Stimulated activated naive B cell treated with anti-CD40 and anti-IgM and Interleukin-4, amounts not matched to agents 10 μg/mL and 1 μg/mL and 100 μg/mL, for 72 hours (primary cell): ENCODE results near the gene GRID2.

Experiments used
- ATAC-seq, 2 donors: fragments of 150-1000 bp; cut with Tn5 transposase; replicated peaks; 2 replicates each; pipeline ENCODE4 v1.10.0; 2021; ENCODE audit warnings: moderate library complexity in 1 of 2
- DNase-seq: peaks from one replicate; pipeline ENCODE4 v3.0.0; 2021
- H3K27ac Mint-ChIP-seq: one replicate; pipeline ENCODE4 v1.8.0; 2022; ENCODE audit warnings: mild to moderate bottlenecking, mixed read lengths
- H3K27me3 Mint-ChIP-seq, 2 donors: one replicate each; pipeline ENCODE4 v1.8.0; 2022; ENCODE audit warnings: mixed read lengths in 2 of 2
- H3K36me3 Mint-ChIP-seq, 2 donors: one replicate each; pipeline ENCODE4 v1.8.0; 2022; ENCODE audit warnings: mixed read lengths in 2 of 2, mild to moderate bottlenecking in 1 of 2
- H3K4me1 Mint-ChIP-seq, 2 donors: one replicate each; pipeline ENCODE4 v1.8.0; 2022; ENCODE audit warnings: mixed read lengths in 2 of 2, mild to moderate bottlenecking in 1 of 2
- H3K4me3 Mint-ChIP-seq, 2 donors: one replicate each; pipeline ENCODE4 v1.8.0; 2022; ENCODE audit warnings: mild to moderate bottlenecking in 2 of 2, mixed read lengths in 2 of 2, moderate library complexity in 1 of 2
- H3K9me3 Mint-ChIP-seq, 2 donors: one replicate each; pipeline ENCODE4 v1.8.0; 2022; ENCODE audit warnings: mixed read lengths in 2 of 2, mild to moderate bottlenecking in 1 of 2

Gene GRID2

DNA sequence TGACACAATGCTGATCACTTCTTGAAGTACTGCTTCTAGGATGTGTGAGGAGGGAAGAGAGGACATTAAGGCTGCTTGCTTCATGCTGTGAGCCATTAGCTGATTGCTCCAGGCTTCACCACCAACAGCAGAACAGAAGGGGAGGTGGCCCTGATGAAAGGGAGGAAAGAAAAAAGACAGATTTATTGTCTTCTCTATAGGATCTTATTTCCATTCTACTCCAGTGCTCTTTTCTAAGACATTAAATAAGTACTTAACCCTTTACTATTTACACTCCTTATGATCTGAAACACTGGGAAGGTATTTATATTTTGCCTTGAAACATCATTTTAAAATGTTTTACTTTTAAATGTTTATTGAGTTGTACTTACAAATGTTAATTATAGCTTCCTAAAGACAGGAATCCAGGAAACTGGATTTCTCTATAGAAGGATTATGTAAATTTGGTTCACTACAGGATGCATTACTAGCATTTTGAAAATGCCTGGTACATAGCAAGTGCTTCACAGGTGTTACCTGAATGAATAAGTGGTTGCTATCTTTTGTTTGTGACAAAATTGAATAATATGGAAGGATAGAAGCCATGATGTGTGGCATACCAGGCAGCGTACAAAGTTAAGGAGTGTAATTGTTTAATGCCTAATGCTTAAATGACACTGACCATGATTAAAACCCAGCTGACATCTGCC lies 843.9 kb downstream of the GRID2 start:
- no peaks in the 10 kb centered on the region for H3K4me1 Mint-ChIP-seq
- no peaks in the 10 kb centered on the region for H3K36me3 Mint-ChIP-seq
- DNase-seq, result no peak
- no peak for ATAC-seq
- H3K4me3 Mint-ChIP-seq, result no peak overlapping the region
- no peaks in the 10 kb centered on the region for H3K27me3 Mint-ChIP-seq
- no peaks in the 10 kb centered on the region for H3K9me3 Mint-ChIP-seq
- H3K27ac Mint-ChIP-seq, result peak overlapping the region; percentile 75

DNA sequence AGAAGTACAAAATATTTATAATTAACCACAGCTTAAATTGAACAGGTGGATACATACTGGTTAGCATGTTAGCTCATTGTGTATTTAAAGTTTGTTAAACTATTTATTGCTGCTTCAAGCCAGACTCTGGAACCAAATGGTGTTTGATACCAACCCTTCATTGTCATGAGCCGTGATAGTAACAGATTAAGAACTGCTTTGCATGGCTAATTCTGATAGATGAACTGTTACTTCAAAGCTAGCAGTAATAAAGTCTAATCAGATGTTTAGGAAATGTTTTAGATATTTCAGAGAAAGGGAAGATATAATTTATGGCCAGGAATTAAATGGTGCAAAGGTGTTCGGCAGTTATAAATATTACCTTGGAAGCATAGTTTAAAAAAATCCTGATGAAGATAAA lies 848.7 kb downstream of the GRID2 start:
- Mint-ChIP-seq H3K9me3 (no peaks in the 10 kb centered on the region), H3K27me3 (no peaks in the 10 kb centered on the region), H3K4me3 (no peak overlapping the region), H3K4me1 (no peaks in the 10 kb centered on the region), H3K27ac (no peak overlapping the region), H3K36me3 (no peaks in the 10 kb centered on the region)
- no peak for ATAC-seq
- DNase-seq, result no peak

DNA sequence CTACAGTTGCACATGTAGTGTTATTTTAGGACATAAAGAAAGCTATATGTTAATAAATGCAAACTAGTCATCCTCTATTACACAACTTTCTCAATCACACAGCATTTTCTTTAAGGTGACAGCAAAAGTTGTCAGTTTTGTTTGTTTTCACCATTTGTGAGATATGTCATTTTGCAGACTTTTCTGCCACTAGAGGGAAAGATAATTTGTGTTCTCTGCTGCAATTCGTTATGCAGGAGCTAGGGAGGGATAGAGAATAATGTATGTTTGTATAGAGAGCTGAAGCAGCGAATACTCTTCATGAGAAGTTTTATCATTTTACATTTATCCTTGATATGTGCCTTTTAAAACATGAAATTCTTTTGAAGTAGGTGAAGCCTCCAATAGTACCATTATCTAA lies 854.2 kb downstream of the GRID2 start:
- DNase-seq (no peak), ATAC-seq (no peak)
- Mint-ChIP-seq H3K27me3 (no peaks in the 10 kb centered on the region), H3K9me3 (no peaks in the 10 kb centered on the region), H3K4me3 (no peak overlapping the region), H3K36me3 (no peaks in the 10 kb centered on the region), H3K4me1 (no peaks in the 10 kb centered on the region), H3K27ac (no peak overlapping the region)

DNA sequence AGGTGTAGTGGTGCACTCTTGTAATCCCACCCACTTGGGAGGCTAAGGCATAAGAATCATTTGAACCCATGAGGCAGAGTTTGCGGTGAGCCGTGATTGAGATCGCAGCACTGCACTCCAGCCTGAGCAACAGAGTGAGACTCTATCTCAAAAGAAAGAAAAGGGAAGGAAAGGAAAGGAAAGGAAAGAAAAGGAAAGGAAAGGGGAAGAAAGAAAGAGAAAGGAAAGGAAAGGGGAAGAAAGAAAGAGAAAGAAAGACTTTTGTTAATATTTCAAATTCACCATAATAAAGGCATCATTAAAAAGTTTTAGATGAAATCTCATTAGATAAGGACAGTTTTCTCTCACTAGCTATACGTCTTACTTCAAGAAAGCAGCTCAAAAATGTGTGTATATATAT lies 864.3 kb downstream of the GRID2 start:
- no peaks in the 10 kb centered on the region for H3K36me3 Mint-ChIP-seq
- DNase-seq, result no peak
- no peak overlapping the region for H3K27ac Mint-ChIP-seq
- ATAC-seq, result no peak
- H3K4me1 Mint-ChIP-seq, result no peaks in the 10 kb centered on the region
- peaks cover 1 to 6% of the 10 kb centered on the region in 2 donors for H3K9me3 Mint-ChIP-seq
- H3K4me3 Mint-ChIP-seq, result no peak overlapping the region
- no peaks in the 10 kb centered on the region for H3K27me3 Mint-ChIP-seq

DNA sequence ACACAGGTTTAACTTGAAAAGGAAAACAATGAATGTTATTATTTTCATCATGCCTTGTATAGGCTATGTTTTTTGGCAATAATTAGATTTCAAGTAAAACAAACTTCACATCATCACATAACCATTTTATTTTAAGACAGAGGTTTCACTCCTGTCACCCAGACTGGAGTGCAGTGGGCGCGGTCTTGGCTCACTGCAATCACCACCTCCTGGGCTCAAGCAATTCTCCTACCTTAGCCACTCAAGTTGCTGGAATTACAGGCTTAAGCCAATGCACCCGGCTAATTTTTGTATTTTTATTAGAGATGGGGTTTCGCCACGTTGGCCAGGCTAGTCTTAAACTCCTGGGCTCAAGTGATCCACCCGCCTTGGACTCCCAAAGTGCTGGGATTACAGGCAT lies 866.2 kb downstream of the GRID2 start:
- Mint-ChIP-seq H3K9me3 (peaks cover 3 to 6% of the 10 kb centered on the region in 2 donors), H3K4me3 (no peak overlapping the region), H3K36me3 (no peaks in the 10 kb centered on the region), H3K27me3 (no peaks in the 10 kb centered on the region), H3K4me1 (no peaks in the 10 kb centered on the region), H3K27ac (no peak overlapping the region)
- no peak for DNase-seq
- no peak for ATAC-seq

DNA sequence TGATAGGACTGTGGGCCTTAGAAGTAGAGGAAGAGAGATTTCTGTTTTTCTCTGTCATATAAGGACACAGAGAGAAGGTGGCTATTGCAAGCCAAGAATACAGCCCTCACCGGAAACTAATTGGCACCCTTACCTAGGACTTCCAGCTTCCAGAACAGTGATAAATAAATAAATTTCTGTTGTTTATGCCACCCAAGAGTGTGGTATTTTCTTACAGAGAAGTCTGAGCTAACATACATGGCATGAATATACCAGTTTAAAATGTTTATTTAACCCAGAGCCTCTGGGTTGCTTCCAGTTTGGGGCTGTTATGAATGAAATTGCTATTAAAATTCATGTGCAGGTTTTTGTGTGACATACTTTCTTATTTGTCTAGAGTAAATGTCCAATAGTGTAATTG lies 870.8 kb downstream of the GRID2 start:
- Mint-ChIP-seq H3K4me1 (no peaks in the 10 kb centered on the region), H3K9me3 (peaks cover 3 to 6% of the 10 kb centered on the region in 2 donors), H3K4me3 (no peak overlapping the region), H3K27me3 (no peaks in the 10 kb centered on the region), H3K36me3 (no peaks in the 10 kb centered on the region), H3K27ac (no peak overlapping the region)
- ATAC-seq, result no peak
- no peak for DNase-seq

DNA sequence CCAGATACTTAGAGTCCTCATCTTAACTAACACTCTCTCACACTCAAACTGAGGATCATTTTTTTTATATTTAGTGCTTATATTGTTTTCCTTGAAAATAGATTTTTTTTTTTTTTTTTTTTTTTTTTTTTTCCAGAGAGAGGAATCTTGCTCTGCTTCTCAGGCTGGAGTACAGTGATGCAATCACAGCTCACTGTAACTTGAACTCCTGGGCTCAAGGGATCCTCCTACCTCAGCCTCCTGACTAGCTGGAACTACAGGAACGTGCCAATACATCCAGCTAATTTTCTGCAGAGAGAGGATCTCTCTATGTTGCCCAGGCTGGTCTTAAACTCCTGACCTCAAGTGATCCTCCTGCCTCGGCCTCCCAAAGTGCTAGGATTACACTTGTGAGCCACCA lies 874.5 kb downstream of the GRID2 start:
- Mint-ChIP-seq H3K27ac (no peak overlapping the region), H3K4me1 (no peaks in the 10 kb centered on the region), H3K27me3 (no peaks in the 10 kb centered on the region), H3K4me3 (no peak overlapping the region), H3K9me3 (peaks cover 1 to 2% of the 10 kb centered on the region in 2 donors), H3K36me3 (no peaks in the 10 kb centered on the region)
- ATAC-seq (no peak), DNase-seq (no peak)

DNA sequence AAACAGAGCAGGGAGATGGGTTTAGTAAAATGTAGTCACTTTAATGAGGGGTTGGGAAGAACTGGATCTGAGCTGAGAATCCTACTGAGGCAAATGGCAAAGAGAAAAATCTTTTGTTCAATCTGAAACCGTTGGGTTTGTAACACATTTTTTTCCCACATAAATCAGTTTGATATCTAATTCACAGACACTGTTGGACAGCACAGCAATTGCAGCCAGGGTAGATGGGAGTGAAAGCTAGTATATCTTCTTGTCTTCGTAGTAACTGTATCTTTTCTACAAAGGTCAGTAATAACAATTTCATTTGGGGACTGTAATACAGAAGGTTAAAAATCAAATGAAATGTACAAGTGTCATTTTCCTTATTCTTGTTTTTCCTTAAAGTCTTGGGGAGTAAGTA lies 875.3 kb downstream of the GRID2 start:
- DNase-seq (no peak), ATAC-seq (no peak)
- H3K27me3 Mint-ChIP-seq, result no peaks in the 10 kb centered on the region
- no peak overlapping the region for H3K4me3 Mint-ChIP-seq
- H3K36me3 Mint-ChIP-seq, result no peaks in the 10 kb centered on the region
- peaks cover 1 to 4% of the 10 kb centered on the region in 2 donors for H3K9me3 Mint-ChIP-seq
- no peak overlapping the region for H3K27ac Mint-ChIP-seq
- no peaks in the 10 kb centered on the region for H3K4me1 Mint-ChIP-seq

DNA sequence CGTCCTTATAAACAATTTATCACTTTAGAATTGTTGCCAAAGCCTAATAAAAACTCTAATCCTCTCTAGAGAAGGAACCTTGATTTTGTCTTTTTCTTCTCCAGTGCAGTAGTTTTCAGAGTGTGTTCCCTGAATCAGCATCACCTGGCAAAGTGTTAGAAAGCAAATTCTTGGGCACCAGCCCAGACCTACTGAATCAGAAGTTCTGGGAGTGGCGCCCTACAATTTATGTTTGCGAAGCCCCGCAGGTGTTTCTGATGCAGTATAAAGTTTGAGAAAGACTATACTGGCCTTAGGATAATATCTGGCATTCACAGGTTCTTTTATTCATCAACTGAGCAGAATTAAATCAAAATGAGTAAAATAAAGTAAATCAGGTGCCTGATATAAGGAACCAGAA lies 879.0 kb downstream of the GRID2 start:
- no peak overlapping the region for H3K4me3 Mint-ChIP-seq
- no peaks in the 10 kb centered on the region for H3K27me3 Mint-ChIP-seq
- no peak for ATAC-seq
- H3K27ac Mint-ChIP-seq, result no peak overlapping the region
- no peaks in the 10 kb centered on the region for H3K36me3 Mint-ChIP-seq
- no peak for DNase-seq
- H3K9me3 Mint-ChIP-seq, result peaks cover 1 to 4% of the 10 kb centered on the region in 2 donors
- no peaks in the 10 kb centered on the region for H3K4me1 Mint-ChIP-seq

DNA sequence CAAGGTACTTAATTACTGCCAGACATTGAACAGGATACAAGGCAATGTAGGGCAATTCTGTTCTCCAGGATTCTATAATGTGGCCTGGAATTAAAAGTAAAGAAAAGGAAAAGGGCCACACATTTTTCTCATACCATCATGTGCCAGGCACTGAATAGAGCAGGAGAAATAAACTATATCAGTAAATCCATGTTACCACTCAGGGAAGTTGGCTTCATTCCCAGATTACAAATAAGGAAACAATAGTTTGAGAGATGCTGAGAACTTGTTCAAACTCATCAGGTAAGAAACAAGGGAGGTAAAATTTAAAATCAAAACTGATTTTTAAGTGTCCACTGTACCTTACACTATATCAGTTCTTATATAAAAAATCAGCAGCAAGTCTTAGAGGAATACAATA lies 879.8 kb downstream of the GRID2 start:
- DNase-seq, result no peak
- Mint-ChIP-seq H3K36me3 (no peaks in the 10 kb centered on the region), H3K4me1 (no peaks in the 10 kb centered on the region), H3K4me3 (no peak overlapping the region), H3K9me3 (peaks cover 1 to 4% of the 10 kb centered on the region in 2 donors), H3K27ac (no peak overlapping the region), H3K27me3 (no peaks in the 10 kb centered on the region)
- no peak for ATAC-seq

DNA sequence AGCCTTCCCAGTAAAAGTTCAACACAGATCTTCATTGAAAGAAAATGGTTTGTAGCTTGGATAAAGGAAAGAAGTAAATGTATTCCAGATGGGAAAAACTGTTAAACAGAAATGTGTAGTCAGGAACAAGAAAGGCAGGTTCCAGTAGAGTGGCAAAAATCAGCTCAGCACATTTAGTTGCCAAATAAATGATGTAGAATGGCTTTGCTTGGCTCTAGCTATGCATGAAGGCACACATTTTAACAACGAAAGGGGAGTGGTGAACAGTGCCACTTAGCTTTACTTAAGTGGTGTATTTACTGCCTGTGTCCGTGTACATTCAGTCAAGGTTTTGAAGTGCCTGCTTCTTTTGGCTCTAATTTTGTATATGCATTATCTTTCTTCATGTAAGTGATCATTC lies 880.3 kb downstream of the GRID2 start:
- Mint-ChIP-seq H3K36me3 (no peaks in the 10 kb centered on the region), H3K4me1 (no peaks in the 10 kb centered on the region), H3K27me3 (no peaks in the 10 kb centered on the region)

DNA sequence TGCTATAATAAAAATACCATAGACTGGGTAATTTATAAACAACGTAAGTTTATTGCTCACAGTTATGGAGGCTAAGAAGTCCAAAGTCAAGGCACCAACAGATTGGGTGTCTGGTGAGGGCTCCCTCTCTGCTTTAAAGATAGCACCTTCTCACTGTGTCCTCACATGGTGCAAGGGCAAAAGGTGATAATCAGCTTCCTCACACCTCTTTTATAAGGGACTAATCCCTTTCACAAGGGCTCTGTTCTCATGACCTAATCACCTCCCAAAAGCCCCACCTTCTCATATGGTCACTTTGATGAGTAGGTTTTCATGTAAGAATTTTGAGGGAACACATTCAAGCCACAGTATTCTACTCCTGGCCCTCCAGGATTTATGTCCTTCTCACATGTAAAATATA lies 883.1 kb downstream of the GRID2 start:
- Mint-ChIP-seq H3K36me3 (no peaks in the 10 kb centered on the region), H3K4me1 (no peaks in the 10 kb centered on the region), H3K27ac (no peak overlapping the region), H3K9me3 (peaks cover 1 to 4% of the 10 kb centered on the region in 2 donors), H3K4me3 (no peak overlapping the region), H3K27me3 (no peaks in the 10 kb centered on the region)
- ATAC-seq (no peak), DNase-seq (no peak)

More for the DNA sequence above, 880.3 kb downstream of the GRID2 start:
- no peak for ATAC-seq
- no peak overlapping the region for H3K4me3 Mint-ChIP-seq
- DNase-seq, result no peak
- H3K27ac Mint-ChIP-seq, result no peak overlapping the region
- H3K9me3 Mint-ChIP-seq, result peaks cover under 1 to 4% of the 10 kb centered on the region in 2 donors

DNA sequence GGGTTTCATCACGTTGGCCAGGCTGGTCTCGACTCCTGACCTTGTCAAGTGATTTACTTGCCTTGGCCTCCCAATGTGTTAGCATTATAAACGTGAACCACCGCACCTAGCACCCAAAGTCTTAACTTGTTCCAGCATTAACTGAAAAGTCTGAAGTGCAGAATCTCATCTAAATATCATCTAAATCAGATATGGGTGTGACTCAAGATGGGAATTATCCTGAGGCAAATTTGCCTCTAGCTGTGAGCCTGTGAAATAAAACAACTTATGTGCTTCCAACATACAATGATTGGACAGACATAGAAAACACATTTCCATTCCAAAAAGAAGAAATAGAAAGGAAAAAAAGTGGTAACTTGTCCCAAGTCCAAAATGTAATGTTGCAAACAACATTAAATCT lies 883.7 kb downstream of the GRID2 start:
- Mint-ChIP-seq H3K27ac (no peak overlapping the region), H3K36me3 (no peaks in the 10 kb centered on the region), H3K4me1 (no peaks in the 10 kb centered on the region), H3K4me3 (no peak overlapping the region), H3K9me3 (peaks cover 1 to 4% of the 10 kb centered on the region in 2 donors), H3K27me3 (no peaks in the 10 kb centered on the region)
- DNase-seq (no peak), ATAC-seq (no peak)

DNA sequence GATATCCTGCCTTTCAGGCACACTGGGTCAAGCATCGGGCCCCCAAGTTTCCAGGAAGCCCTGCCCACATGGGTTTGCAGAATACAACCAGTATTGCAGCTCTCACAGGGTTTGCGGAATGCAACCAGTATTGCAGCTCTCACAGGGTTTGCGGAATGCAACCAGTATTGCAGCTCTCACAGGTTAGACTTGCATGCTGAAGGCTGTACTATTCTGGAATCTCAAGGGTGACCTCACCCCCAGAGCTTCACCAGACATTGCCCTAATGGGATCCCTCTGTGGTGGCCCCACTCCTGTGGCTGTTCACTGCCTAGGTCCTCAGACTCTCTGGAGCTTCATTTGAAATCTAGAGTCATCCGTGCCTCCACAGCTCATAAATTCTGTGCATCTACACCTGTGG lies 884.1 kb downstream of the GRID2 start:
- Mint-ChIP-seq H3K4me3 (no peak overlapping the region), H3K36me3 (no peaks in the 10 kb centered on the region), H3K4me1 (no peaks in the 10 kb centered on the region), H3K9me3 (peaks cover 1 to 4% of the 10 kb centered on the region in 2 donors), H3K27me3 (no peaks in the 10 kb centered on the region), H3K27ac (no peak overlapping the region)
- no peak for DNase-seq
- ATAC-seq, result peak in 1 of 2 donors; percentile 16

DNA sequence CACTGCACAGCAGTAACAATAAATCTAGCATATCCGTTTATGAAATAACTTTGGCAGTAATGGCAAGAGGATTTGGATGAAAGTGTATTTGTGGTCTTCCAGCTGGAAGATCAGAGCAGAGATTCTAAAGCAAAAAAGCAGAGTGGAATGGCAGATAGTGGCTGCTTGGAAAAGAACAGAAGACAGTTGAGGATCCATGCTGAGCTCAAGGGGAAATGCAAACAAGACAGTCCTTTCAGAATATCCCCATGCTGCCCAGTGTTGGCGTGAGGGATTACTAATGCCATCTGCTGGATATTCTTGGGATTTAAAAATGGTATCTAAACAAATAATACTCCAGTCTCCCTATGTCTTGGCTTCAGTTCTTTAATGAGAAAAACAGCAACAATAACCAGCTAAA lies 895.7 kb downstream of the GRID2 start:
- H3K4me3 Mint-ChIP-seq, result no peak overlapping the region

More for the DNA sequence above, 895.7 kb downstream of the GRID2 start:
- H3K36me3 Mint-ChIP-seq, result no peaks in the 10 kb centered on the region
- no peak for DNase-seq
- no peak overlapping the region for H3K27ac Mint-ChIP-seq
- no peaks in the 10 kb centered on the region for H3K4me1 Mint-ChIP-seq
- no peaks in the 10 kb centered on the region for H3K27me3 Mint-ChIP-seq
- ATAC-seq, result no peak
- H3K9me3 Mint-ChIP-seq, result no peaks in the 10 kb centered on the region
